CD4-positive, alpha-beta T cell treated with Interleukin-15 for 4 hours (primary cell): ENCODE results near the gene NID1.
"Not testable (repeated sequence)": the region's sequence is repeated elsewhere in the genome, so short reads cannot be mapped to it uniquely, and the experiment has no call there.

ENCODE experiments used
- DNase-seq: peaks from one replicate; pipeline ENCODE4 v3.0.0-alpha.2; 2020; ENCODE audit warnings: low spot score

Gene NID1

DNA sequence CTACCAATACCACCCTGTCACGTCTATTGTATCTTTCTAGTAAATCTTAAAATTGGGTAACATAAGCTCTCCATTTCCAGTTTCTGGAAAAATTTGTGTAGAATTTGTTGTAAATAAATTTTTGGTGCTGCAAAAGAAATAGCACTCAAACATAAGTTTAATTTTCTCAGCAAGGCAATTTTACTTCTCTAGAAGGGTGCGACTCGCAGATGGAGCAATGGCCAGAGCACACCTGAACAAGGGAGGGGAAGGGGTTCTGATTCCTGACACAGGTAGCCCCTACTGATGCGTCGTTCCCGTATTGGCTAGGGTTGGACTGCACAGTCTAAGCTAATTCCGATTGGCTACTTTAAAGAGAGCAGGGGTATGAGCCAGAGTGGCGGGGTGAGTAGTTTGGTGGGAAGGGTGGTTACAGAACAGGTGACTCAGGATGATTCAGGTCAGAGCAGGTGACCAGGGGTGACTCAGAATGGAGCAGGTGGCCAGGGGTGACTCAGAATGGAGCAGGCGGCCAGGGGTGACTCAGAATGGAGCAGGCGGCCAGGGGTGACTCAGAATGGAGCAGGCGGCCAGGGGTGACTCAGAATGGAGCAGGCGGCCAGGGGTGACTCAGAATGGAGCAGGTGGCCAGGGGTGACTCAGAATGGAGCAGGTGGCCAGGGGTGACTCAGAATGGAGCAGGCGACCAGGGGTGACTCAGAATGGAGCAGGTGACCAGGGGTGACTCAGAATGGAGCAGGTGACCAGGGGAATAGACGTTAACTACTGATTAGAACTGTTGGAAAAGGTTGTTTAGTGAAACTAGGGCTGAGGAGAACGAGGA, 32.0 kb upstream of the NID1 start:
- DNase-seq, result peak; percentile 82

DNA sequence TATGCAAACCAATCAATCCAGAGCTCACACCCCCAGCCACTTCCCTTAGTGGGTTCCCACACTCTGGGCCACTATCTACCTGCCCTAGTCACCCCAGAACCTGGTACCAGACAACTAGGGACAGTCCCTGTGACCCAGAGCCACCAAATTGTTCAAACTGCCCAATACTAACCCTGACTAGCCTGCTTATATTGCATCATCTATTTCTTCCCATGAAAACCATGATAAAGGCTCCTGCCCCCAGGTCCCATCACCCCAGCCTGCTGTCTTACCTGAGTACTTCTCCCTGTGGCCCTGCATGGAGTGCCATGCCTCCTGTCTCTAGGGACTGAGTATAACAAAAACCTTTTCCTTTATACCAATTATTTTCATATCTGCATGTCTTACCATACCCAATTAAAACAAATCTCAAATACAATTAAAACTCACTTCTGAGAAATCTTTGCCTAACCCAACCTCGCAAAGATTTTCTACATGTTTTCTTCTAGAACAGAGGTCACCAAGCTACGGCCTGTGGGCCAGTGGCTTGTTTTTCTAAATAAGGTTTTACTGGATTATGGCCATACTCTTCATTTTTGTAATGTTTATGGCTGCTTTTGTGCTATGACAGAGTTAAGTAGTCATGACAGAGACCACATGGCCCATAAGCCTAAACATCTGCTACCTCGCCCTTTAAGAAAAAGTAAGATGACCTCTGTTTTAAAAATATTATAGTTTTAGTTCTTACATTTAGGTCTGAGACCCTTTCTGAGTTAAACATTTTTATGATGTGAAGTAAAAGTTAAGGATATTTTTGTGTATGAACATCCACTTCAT, 31.0 kb upstream of the NID1 start:
- DNase-seq, result no peak

DNA sequence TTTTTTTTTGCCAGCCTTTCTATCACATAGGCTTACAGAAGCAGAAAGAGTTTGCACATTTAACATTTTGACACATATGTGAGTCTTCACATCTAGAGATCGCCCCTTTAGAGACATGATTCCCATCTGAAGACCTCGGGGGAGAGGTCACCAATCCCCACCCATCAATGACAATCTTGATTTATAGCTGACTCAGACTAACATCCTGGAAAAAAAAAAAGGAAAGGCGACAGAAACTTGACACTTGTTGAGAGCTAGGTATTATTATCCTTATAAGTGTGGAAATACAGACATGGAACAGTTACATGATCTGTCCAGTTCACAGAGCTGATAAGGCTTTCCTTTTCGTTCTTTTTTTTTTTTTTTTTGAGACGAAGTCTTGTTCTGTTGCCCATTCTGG, 28.0 kb upstream of the NID1 start:
- DNase-seq, result no peak

DNA sequence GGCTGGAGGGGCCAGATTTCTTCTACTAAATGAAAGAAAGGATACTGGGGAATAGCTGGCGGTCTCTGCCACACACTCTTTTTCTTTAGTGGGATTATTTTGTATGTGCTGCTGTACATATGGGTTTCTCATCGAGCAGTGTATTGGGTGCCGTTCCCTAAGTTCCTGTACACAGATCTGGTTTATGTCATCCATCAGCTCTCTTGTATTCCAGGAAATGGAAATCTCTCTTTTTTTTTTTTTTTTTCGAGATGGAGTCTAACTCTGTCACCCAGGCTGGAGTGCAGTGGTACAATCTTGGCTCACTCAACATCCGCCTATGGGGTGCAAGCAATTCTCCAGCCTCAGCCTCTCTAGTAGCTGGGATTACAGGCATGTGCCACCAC, 27.0 kb upstream of the NID1 start:
- DNase-seq, result no peak

DNA sequence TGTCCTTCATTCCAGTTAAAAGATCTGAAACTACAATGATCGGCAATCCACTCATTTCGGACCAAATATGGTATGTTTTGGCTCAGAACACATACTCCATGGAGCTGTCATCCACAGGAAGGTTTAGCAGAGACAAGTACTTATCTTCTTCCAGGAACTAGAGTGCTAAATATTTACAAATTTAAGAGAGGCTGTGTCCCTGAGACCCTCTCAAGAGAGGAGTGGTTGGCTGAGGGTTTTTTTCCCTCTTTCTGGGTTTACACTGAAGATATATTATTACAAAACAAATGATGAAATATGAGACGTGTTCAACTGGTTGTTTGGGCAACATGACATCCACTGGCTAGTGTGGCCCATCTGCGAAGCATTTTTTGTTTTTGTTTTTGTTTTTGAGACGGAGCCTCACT, 25.9 kb upstream of the NID1 start:
- DNase-seq, result no peak

DNA sequence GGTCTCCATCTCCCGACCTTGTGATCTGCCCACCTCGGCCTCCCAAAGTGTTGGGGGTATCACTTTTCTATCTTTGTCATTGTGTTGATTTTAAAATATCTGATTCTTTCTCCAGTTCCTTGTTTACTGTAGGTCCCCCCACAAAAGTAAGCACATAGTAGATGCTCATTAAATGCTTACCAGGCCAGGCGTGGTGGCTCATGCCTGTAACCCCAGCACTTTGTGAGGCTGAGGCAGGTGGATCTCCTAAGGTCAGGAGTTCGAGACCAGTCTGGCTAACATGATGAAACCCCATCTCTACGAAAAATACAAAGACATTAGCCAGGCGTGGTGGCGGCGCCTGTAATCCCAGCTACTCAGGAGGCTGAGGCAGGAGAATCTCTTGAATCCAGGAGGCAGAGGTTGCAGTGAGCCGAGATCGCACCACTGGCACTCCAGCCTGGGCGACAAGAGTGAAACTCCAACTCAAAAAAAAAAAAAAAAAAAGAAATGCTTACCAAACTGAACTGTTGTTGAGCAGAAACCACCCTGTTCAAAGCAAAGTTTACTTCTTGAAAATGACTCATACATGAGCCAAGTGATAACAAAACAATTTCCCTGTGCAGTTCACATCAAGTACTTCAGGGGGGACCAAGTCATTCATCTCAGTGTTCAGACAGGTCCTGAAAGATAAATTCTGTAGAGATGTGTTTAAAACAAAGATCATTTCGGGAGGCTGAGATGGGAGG, 24.3 kb upstream of the NID1 start:
- DNase-seq, result no peak

DNA sequence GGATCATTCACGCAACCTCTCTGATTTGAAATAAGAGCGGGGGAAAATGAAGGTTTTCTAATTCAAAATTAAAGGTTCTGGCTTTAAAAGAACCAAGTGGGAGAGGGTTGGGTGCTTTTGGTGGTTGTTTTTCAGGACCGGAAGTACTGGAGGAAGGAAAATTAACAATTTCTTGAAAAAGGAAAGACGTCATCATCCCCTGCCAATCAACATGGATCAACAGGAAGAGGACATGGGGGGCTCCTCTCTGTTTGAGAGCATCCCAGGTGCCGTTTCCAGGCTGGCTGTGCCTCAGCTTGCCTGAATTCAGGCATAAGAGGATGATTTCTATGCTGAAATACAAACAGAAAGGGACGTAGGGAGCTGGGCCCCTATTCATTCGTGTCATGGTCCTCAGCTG, 21.6 kb upstream of the NID1 start:
- no peak for DNase-seq

DNA sequence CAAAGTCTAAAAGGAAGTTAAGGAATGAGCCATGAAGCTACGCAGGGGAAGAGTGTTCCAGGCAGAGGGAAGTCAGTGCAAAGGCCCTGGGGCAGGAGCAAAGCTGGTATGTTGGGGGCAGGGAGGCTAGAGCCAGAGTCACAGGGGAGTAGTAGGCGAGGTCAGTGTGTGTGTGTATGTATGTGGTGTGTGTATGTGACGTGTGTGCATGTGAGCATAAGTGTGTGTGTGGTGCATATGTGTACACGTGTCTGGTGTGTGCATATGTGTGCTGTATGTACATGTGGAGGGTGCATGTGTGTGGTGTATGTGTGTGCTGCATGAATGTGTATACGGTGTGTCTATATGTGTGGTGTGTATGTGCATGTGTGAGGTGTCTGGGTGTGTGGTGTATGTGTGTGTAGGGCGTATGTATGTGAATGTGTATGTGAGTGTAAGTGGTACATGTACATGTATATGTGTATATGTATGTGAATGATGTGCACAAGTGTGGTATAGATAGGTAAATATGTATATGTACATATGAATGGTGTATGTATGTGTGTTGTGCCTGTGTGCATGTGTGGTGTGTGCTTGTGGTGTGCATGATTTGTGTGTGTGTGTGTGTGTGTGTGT, 20.8 kb upstream of the NID1 start:
- DNase-seq, result no peak

DNA sequence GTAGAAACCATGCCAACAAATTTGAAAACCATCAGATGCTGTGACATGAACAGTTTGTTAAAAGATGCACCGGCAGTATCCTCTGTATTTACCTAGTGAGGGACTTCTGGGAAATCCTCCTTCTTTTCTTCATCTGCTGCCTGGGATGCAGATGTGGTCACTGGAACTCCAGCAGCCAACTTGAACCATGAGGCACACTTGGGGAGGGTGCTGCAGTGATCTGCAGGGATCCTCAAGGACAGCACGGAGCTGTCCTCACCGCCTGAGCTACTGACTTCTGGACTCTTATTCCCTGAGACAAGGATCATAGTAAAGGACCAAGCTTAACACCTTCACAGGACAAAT, 19.5 kb upstream of the NID1 start:
- DNase-seq, result no peak

DNA sequence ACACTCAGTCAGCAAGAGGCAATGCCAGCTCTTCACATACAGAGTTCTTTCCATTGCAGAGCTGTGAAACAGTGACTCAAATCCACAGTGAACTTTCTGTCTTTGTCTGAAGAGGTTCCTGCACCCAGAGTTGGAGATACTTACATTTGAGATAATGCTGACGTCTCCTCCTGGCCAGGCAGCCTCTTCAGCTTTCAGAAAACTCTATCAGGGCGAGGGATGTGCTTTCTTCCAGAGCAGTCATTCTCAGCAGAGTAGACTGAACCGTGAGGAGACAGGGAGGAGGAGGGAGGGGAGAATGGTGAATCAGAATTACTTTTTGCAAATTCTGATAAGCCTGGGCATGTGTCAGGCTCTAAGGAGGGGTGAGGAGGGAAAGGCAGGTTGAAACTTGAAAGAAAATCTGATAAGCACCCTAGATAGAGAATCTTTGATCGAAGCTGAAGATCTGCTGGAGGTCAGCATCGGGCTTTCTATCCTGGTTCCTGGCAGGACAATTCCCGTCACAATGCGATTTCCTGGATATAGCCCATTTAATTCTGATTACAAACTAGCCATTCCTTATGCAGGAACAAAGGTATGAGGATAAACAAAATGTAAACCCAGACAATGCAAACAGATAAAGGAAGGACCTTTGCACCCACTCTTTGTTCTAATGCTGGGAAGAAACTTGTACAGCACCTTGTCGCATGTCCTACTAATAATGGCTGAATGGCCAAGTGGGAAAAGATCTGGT, 18.9 kb upstream of the NID1 start:
- no peak for DNase-seq

DNA sequence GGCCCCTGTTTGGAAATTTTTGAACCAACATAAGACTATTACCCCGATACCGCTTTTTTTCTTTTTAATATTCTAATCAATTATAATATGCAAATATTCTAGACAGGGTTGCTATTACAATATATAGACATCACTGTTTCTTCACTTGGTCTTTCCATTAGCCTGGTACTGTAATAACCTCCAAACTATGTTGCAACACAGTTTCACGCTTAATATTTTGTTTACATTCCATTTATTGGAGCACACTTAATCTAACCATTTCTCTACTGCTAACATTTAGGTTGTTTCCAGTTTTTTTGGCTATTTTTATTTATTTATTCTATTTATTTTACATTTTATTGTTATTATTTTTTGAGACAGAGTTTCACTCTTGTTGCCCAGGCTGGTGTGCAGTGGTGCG, 17.6 kb upstream of the NID1 start:
- DNase-seq, result no peak

DNA sequence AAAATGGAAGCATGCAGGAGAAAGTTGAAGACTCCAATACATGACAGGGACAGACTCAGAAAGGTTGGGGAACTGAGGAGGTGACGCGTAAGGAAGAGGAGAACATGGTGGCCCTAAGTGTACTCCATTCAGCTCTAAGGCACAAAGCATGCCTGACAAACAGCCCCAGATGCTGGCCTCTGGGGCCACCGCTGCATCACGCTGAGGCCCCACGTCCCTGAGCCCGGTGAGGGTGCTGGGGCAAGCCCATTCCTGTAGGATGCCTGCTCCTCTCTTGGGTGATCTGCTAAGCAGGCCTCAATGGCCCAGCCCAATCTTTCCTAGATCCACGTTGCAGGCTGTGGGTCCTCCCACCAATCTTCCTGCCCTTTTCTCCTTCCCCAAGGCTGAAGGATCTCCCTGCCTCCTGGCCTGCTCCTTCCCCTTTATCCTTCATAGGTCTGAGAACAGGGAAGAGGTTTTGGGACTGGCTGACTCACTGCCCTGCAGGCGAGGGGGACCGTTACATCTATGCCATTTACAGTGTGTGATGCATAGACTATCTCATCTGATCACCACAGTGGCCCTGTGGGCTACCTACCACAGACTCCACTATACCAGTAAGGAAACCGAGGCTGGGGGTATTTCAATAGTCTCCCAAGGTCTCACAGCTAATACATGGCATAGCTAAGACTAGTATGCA, 16.8 kb upstream of the NID1 start:
- no peak for DNase-seq

DNA sequence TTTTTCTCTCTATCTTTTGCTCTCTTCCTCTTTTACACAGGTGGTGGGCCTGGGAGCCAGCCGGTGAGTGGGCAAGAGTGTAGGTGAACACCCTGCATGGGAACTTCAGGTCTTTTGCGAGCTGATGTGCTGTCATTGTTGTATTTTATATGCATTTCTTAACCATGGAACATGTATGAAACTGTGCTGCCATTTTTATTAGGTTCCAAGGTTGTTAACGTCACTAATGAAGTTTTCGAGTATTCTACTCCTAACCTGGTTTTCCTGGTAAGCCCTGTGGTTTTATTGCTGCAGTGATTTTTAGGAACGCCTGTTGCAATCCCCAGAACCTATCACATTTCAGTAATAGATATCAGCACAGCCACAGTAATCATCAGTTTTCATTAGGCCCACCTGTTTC, 14.8 kb upstream of the NID1 start:
- no peak for DNase-seq

DNA sequence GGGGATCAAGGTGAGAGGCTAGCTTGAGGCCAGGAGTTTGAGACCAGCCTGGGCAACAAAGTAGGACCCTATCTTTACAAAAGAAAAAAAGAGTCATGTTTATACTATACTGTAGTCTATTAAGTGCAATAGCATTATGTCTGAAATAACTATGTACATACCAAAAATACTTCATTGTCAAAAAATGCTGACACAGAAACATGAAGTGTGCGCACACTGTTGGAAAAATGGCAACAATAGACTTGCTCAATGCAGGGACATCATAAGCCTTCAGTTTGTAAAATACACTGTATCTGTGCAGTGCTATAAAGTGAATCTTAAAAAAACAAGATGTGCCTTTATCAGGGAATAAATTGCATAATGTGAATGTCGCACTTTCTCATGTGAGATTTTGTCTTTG, 14.1 kb upstream of the NID1 start:
- DNase-seq, result no peak

DNA sequence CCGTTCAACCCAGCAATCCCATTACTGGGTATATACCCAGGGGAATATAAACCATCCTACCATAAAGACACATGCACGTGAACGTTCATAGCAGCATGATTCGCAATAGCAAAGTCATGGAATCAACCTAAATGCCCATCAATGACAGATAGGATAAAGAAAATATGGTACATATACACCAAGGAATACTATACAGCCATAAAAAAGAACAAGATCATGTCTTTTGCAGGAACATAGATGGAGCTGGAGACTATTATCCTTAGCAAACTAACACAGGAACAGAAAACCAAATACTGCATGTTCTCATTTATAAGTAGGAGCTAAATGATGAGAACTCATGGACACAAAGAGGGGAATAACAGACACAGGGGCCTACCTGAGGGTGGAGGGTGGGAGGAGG, 13.2 kb upstream of the NID1 start:
- not testable (repeated sequence) for DNase-seq

DNA sequence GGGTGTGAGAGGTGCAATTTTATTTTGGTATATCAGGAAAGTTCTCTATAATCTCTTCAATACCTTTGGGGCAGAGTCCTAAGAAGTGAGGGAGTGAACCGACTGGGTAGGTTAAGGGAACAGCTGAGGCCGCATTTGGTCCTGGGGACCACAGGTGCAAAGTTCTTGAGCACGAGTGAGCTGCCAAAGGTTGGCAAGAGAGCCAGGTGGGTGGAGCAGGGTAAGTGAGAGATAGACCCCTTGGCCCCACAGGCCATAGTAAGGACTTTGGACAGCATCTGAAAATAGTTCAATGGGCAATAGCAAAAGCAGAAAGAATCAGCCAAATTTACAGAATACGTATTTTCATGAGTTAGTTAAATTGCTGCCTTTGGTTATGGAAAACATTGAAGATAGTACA, 11.0 kb upstream of the NID1 start:
- no peak for DNase-seq

DNA sequence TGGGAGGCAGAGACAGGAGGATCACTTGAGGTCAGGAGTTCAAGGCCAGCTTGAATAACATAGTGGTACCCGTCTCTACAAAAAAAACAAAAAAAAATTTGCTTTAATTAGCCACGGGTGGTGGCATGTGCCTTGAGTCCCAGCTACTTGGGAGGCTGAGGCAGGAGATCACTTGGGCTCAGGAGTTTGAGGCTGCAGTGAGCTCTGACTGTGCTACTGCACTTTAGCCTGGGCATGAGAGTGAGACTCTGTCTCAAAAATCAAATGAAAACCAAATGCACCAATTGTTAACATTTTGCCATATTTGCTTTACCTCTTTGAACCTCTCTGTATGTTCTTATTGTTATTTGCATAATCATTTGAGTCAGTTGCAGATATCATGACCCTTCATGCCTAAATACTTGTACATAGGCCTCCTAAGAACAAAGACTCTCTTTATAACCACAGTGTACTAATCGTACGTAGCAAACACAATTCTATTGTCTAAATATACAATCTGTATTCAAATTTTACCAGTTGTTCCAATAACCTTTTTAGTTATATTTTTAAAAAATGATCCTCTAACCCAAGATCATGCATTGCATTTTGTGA, 8.5 kb upstream of the NID1 start:
- DNase-seq, result no peak

DNA sequence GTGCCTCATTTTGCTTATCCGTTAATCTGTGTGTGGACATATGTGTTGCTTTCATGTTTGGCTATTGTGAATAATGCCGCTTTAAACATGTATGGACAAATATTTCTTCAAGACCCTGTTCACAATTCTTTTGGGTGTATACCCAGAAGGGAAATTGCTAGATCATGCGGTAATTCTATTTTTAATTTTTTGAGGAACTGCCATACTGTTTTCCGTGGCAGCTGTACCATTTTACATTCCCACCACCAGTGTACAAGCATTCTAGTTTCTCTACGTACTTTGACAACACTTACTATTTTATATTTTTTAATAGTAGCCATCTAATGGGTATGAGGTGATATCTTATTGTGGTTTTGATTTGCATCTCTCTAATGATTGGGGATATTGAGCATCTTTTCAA, 7.1 kb upstream of the NID1 start:
- no peak for DNase-seq

DNA sequence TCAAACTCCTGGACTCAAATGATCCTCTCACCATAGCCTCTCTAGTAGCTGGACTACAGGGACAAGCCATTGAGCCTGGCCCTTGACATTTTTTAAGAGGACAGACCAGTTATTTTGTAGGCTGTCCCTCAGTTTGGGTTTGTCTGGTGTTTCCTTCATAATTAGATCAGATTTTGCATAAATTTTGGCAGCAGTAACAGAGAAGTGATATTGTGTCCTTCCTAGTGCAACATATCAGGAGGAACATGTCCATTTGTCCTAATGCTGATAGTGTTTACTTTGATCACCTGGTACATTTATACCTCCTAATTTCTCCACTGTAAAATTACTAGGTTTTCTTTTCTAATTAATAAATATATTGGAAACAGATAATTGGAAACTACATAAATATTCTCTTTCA, 5.9 kb upstream of the NID1 start:
- no peak for DNase-seq

DNA sequence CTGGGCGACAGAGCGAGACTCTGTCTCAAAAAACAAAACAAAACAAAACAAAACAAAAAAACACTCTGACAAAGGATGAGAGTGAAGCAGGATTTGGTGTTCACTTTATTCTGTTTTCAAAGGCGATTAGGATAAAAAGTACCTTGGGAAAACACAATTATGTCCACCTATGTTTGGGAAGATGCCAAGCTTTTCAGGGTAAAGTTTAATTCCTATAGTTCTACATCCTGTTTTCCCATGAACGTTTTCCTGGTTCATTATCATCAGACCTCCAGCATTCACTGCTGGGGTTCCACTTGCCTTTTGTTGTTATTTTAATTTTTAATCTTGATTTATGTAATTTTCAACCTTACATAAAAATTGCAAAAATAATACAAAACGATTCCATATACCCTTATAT, 4.9 kb upstream of the NID1 start:
- no peak for DNase-seq

DNA sequence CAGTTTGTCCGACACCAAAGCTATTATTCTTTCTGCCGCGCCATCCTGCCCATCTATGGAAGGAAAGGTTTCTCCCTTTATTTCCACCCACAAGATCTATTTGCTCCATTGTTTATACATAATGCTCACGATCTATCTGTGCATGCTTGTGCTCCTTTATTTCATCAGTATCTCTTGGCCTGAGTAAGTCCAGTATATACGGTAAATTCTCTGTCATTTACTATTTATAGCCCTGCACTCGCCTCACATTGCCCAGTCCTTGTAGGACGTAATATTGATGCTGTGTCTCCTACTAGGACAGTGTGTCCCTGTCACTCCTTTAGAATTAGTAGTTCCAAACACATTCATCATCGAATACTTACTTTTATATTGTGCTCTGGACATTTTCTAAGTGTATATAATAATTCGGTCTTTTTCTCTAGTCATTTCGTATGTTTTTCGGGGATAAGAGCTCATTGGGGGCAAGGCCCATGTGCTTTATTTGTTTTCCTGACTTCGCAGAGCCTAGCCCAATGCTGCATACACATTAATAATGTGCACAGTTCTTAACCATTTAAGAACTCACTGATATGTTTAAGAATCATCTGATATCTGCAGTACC, 3.1 kb upstream of the NID1 start:
- DNase-seq, result no peak
